Loucy (cell line): ENCODE results near the gene OLFML1.

Experiments used
- CTCF ChIP-seq: fragments of 200-600 bp; sonication (generic); conservative IDR thresholded peaks from 2 replicates; pipeline ENCODE4 v1.5.1; 2014; ENCODE audit warnings: mild to moderate bottlenecking, antibody characterized with exemption, low read length
- EZH2phosphoT487 ChIP-seq: fragments of 200-600 bp; IDR thresholded peaks from 2 replicates; pipeline ENCODE4 v1.6.1; 2018; ENCODE audit warnings: antibody characterized with exemption, mild to moderate bottlenecking, moderate library complexity, borderline replicate concordance

- TF ChIP-seq CTCF (no peak), EZH2phosphoT487 (no peak)
Measured at GRCh38 chr11:7518811-7519562, 33.7 kb downstream of the OLFML1 start.
